HG03521 (cell line): ENCODE data around the gene ZDHHC22.

Experiments
- ATAC-seq: cut with Tn5 transposase; IDR thresholded peaks from one replicate; pipeline ENCODE4 v1.9.1; 2021; ENCODE audit warnings: mild to moderate bottlenecking, moderate library complexity; ENCODE audit not compliant: unreplicated experiment

Gene ZDHHC22

DNA sequence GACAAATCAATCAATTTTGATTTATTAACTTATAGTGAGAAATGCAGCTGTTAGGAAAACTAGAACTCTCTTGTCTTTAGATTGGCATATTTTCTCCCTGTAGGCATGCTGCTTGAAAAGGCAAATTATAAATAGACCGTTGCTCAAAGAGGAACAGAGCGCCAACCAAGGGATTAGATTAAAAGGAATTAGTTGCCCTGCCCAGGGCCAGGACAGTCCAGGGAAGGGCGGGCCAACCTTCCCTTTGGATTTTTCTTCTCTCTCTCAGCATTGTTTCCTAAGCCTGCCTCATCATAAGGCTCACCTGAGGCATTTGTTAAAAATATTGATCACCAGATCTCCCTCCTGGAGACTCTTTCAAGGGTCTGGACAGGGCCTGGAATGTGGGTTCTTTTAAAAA lies 34.9 kb downstream of the ZDHHC22 start:
- no peak for ATAC-seq

DNA sequence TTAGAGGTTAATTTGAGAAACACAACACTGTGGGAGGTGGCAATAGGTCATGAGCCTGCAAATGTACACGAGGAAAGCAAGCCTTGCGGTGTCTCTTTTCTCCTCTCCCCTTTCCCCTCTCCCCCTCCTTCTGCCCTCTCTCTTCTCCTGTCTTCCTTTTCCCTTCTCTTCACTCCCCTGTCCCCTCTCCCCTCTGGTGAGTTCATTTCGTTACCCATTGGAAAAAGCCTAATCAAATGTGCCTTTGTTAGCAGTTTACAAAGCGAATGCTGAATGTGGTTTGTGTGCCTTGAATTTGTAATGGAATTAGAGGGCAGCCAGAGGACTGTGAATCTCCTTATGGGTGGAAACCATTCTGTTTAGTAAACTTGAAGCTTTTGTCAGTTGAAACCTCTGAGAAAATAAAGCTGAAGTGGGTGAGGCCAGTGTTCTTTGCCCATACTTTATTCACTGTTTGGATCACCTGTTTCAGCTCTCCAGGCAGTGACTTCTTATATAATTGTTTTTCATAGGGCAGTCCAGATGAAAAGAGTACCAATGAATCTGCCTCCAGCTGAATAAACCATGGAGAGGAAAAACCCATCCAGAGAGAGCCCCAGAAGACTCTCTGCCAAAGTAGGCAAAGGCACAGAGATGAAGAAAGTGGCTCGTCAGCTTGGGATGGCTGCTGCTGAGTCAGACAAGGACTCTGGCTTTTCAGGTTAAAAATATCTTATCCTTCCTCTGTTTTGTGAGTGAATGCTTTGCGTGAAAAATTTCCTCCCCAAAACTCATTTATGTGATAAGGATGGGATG lies 36.2 kb downstream of the ZDHHC22 start:
- no peak for ATAC-seq

DNA sequence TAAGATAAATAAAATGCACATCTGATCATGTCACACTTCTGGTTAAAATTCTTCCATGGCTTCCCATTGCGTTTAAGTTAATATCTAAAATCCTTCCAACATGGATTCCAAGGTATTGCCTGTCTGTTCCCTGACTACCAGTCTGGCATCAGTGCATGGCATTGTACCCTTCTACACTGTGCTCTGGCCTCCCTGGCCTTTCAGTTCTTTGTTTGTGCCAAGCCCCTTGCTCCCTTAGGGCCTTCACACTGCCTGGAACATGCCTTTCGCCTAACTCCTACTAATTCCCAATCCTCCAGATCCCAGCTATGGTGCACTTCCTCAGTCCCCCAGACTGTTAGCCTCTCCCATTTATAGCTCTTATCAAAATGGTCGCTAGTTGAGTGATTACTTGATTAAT lies 37.2 kb downstream of the ZDHHC22 start:
- no peak for ATAC-seq

DNA sequence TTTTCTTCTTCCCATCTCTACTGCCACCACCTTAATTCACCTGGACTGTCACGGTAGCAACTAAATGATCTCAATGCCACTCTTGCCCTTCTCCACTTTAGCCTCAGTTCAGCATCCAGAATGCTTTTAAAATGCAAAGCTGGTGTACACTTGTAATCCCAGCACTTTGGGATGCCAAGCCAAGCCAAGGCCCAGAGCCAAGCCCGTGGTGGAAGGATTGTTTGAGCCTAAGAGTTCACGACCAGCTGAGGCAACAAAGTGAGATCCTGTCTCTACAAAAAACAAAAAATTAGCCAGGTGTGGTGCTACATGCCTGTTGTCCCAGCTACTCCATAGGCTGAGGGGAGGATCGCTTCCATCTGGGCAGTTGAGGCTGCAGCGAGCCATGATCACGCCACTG lies 37.6 kb downstream of the ZDHHC22 start:
- ATAC-seq = no peak

DNA sequence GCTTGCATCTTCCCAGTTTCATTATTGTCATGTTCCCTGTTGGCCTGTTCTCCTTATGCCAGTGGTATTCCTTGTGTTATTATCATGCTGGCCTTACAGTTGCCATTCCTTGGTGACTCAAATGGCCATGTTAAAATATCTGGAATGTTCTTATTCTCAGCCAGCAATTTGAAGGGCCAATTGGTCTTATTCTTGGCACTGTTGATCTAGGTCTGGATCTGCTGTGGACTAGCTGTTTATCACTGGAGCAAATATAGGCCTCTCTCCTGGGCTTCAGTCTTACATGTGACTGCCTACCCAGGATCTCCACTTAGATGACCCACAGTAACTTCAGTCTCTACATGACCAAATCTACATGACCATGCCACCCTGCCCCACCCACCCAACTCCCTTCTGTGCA lies 38.1 kb downstream of the ZDHHC22 start:
- ATAC-seq = no peak

DNA sequence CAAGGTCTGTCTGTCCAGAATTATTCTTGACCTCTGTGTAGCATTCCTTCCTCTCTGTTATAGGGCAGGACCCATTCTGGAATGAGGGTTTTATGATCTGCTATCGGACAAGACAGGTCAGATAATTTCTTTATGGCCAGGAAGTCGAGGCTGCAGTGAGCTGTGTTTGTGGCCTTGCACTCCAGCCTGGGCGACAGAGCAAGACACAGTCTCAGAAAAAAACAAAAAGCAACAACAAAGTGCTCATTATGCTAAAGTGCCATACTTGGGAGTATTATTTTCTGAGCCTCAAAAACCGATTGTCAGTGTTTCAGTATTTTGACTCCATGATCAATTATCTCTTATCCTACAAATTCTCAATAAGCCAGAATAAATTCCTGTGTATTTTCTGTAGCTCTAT lies 39.4 kb downstream of the ZDHHC22 start:
- no peak for ATAC-seq

DNA sequence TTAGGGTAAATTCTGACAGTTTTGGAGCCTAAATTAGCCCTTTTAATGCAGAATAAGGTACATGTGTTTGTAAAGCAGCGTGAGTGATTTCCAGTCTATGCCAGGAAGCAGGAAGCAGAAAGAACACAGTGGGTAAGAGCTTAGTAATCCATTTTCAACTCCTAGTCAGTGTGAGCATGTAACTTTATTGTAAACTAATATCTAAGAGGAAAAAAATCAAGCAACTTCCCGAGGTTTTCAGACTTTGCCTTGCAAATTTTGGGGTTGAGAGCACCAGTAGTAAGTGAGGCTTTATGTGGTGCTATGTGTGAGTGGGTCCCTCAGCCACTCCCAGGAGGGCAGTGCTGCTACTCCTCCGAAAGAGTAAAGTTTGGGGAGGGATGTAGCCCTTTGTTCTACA lies 40.6 kb downstream of the ZDHHC22 start:
- ATAC-seq = no peak

DNA sequence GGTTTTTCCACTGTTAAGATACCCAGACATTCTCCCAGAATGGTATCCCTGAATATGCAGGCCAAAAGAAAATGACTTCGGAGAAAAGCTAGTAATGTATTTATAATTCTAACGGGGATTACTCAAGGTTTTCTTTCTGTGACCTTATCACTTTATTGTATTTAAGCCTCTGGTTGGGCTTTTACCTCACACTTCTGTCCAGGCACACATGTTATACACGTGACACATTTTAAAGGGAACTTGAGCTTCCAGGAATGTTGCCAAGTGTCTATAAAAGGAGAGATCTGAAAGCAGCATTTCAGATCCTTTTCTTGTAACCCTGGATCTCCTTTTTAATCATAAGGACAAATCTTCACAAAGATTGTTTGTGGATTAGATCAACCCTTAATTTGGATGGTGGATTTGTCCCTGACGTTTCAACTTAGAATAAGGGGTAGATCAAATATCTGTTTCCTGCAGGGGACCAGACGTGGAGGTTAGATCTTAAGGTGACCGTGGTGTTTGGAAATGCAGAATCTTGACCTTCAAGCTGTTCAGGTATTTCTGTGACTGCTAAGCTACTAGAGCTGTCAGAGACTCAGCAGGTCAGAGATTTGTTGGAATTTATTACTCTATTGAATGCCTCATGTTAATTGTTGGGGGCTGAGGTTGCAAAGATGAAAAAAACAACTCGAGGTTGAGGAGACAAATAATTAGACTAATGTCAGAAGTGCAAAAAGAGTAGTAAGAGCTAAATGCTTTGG lies 42.0 kb downstream of the ZDHHC22 start:
- ATAC-seq = no peak

DNA sequence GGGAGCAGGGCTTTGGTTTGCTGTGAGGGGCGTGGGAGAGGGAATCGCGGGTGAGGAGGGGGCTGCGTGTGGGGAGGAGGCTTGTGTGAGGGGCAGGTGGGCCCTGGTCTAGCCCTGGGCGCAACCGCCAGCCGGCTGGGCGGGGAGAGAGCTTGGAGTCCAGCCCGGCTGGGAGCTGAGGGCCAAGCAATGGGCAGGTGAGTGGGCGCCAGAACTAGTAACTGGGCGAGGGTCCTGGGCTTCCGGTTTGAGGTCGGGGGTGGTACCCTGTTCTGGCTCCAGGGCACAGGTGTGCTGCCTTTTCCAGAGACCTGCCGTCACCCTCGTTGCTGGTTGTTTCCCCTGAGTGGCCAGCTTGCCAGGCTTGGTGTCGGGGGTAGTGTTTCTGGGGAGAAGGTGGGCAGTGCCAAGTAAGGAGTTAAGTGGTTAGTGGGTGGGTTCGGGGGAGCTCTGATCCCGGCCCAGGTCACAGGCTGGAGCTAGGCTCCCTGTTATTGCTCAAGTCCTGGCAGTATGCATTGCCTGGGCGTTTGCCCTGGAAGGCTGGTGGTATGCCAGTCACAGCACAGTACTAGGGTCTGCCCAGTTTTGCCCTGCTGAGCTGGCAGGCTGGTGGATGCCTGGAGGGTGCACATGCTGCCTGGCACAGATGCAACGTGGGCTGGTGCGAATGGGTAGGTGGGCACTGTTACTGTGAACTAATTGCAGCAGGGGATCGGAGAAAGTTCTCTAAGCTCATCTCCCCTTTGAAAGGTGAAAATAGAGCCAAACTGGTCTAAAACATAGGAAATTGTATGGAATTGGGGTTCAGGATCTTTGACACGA lies 42.9 kb downstream of the ZDHHC22 start:
- ATAC-seq = no peak

DNA sequence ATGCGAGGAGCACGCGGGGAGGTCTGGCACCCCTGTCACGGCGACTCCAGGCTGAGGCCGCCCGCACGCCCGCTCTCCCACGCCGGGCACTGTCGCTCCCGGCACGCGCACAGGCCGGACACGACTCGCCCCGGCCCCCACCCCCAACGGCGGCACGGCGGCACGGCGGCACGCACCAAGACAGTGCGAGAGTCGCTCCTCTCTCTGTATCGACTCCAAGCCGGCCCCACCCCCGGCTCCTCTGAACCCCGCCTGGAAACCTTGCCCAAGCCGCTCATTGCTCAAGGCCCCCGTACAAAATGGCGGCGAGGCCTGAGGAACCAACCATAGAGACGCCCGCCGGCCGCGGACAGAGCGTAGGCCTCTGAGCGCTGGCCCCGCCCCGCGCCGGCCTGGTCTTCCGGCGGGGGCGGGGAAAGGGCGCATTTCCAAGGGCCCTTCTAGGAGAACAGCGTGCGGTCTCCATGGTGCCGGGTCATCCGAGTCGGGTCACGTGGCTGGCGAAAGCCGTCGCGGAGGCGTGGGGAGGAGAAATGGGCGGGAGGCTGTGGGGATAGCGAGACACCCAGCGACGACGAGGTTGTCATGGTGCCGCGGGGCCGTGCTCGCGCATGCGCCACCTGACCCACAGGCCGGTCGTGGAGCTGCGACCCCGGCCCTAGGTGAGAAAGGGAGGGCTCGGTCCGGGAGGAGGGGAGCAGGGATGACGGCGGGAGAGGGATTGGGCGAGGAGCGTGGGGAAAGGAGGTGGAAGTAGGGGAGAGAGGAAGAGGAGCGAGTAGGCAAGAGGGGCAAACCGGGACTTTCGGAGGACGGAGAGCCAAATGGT lies 43.7 kb downstream of the ZDHHC22 start, which contains the start of gene CIPC:
Gene CIPC (plus strand): TSS at position 559 of the 829 bp plus-strand sequence. CDS start 7,451 bp downstream, outside the sequence.
- ATAC-seq = peak; percentile 88

DNA sequence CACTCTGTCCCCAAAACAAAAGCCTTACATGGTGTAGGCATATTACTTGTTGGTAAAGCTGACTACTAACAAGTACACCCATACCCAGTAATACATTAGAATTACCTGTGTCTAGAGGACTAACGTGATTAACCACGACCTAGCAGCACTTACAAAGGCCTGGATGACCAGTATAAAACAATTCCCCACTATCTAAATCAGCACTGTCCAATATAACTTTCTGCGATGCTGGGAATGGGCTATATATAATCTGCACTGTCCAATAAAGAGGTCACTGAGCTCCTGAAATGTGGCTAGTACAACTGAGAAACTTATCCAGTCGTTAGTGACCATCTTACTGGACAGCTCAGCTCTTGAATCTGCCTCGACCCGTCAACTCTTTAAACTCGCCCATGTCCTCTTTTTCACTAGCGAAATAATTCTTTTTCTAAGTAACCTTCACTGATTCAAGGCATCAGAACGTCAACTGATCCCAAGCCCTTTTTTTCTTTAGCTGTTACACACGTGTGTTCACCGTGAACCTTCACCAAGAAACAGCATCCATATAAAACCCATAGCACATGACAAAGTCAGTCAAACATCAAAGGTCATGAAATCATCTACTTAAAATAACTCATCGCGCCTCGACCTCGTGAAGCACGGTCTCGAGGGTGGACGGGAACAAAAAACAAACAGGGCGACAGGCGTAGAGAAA lies 44.4 kb downstream of the ZDHHC22 start:
- no peak for ATAC-seq

DNA sequence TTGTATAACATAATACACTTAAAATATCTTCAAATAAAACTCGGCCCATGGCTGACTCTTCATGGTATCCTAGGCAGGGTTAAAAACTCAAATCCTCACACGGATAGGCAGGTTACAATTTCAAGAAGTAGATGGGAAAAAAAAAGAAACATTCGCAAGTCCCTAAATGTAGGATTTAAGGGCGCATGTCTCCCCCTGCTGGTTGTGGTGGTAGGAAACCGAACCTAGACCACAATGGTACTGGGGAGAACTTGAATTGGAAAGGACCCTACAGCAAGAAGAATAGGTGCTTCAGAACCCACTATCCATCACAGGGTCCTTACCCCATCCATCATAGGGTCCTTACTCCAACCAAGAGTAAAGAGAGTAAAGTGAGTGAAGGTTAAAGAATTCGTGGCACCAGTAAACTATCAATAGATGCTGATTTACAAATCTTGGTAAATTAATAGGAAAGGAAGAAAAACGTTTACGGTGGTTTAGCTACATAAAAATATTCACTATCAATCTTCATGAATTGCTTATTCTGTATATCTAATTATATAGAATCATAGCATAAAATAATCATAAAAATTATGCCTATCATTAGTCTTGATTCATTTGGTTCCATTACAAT lies 46.8 kb downstream of the ZDHHC22 start:
- ATAC-seq = no peak

DNA sequence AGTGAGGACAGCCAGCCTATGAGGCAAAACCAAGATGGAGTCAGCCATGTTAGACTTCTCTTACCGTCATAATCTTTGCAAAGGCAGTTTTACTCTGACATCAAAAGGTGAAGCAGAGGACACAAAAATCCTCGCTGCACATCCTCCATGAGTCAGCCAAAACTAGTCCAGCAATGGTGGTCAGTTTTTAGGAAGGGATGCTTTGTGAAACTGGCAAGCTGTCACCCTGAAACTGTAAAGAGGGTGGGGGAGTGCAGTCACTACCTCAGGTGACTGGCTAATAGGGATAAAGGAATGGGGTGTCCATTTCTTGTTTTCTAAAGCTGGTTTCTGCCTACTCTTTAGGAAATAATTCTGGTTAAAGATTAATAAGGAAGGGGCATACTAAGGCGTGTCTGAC lies 48.9 kb downstream of the ZDHHC22 start:
- ATAC-seq = no peak

DNA sequence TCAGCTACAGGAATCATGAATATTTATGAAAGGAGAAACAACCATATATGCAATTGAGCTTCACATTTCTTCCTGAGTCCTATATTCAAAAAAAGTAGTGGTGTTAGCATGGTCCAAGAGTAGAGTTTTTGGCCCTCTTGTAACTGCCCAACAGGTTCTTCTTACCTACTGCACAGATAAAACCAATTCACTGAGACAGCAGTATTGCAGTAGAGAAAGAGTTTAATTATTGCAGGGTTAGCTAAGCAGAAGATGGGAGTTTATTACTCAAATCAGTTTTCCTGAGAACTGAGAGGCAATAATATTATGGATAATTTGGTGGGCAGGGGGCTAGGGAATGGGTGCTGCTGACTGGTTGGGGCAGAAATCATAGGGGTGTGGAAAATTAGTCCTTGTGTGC lies 50.1 kb downstream of the ZDHHC22 start:
- no peak for ATAC-seq

DNA sequence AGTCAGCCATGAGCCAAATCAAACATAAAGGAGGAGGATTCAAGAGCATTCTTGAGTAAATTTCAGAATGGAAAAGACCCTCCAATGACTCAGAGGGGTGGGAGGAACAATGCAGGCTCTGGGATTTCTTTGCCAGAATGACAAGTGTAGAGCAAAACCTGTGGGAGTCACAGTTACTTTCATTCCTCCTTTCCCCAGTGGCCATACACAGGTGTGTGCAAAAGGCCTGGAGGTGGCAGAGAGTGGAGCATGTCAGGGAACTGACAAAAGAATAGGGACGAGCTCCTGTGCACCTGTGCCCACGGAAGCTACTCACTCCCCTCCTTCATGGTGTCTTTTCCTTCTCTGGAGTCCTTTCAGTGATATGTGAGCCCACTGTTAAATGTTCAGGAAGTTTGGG lies 52.9 kb downstream of the ZDHHC22 start:
- no peak for ATAC-seq

DNA sequence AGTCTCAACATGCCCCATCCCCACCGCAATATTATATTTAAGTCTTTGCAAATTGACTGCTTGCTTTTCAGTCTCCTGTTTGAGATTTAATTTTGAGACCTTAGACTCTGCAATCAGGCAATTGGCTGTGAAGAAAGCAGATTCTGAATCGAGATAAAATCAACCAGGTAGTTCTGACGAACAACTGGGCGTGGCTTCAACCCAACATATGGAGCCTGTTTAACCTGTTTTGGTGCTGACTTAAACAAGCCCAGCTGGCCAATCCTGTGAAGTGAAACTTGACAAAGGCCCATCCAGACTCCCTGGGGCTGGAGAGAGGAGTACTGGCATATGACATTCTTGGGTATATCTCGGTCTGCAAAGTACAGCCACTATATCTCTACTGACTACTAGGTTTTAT lies 53.4 kb downstream of the ZDHHC22 start:
- ATAC-seq = no peak

DNA sequence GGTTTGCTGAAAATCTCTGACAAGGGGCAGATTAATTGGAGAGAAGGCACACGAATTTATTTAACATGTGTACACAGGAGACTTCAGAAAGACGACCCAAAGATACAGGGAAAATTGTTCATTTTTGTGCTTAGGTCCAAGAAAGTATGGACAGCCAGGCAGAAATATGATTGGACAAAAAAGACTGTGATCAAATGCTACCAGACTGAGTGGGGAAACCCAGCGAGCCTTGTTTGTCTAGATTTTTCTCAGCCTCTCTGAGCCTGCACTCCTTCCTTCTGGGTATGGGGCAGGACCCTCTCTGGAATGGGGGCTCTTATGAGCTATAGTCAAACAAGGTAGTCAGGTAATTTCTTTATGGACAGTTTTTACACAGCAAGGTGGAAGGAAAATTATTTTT lies 54.0 kb downstream of the ZDHHC22 start:
- no peak for ATAC-seq

DNA sequence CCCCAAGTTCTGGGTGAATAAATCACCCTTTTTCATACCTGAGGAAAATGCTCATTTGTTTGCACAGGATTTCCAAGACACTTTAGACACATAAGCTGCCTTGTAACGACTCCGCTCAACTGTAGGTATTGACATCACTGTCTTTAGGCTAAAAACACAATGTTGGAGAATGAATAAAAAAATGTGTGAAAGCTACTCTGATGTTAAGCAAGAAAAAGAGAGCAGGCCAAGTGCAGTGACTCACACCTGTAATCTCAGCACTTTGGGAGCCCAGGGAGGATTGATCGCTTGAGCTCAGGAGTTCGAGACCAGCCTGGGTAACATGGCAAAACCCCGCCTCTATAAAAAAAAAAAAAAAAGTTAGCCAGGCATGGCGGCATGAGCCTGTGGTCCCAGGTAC lies 54.6 kb downstream of the ZDHHC22 start:
- ATAC-seq = no peak

DNA sequence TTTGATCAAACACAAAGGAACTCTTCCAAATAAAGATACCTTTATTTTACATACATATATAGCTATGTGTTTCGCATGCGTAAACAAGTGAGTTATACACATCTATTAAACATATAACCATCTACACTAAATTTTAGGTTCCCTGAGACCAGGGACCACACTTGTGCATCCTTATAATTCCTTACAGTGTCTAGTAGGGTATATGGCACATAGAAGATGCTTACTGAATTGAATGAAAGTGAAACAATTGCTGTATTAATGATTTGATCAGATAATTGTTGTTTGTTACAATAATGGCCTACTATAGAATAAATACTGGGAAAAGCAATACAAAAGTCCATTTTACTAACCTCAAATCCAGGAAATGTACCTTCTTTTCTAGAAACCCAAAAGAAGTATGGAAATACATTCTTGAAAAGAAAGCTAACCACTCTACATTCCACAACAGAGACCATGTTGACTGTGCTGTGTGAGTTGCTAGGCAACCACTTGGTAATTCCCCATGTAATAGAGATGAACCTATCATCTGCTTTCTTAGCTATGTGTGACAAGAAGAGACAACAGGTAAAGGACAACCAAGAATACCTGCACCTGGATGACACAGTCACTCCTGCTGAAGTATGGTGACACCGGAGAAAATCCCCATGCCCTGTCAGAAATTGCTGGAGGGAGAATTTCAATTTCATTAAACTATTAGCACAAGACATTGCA lies 55.4 kb downstream of the ZDHHC22 start:
- peak; percentile 66 for ATAC-seq
